Activated B cell treated with CpG ODN at 0.5 μM for 24 hours (primary cell): ENCODE data around the gene RTL5. TPM values are rescaled to one million over a fixed set of nuclear protein-coding genes. Genes with fewer than 3 reads are reported as not detected.
A peak's percentile ranks its signal among the peaks of the same experiment; 100 is the strongest.

Experiments used
- ATAC-seq: fragments of 200-7000 bp; cut with Tn5 transposase; one replicate; pipeline ENCODE4 v1.10.0; 2021; ENCODE audit warnings: low read depth, mild to moderate bottlenecking, moderate library complexity
- CTCF ChIA-PET: fragments of 350-600 bp; sonication (Branson Sonifier 250); formaldehyde crosslinking; loops from one replicate; lab custom pipeline; 2021; ENCODE audit warnings: antibody characterized with exemption; lab: Charles Lee
- POLR2A ChIA-PET: fragments of 350-600 bp; sonication (Branson Sonifier 250); formaldehyde crosslinking; loops from one replicate; lab custom pipeline; 2021; ENCODE audit warnings: antibody characterized with exemption; lab: Charles Lee
- DNase-seq: peaks from one replicate; pipeline ENCODE4 v3.0.0; 2022
- H3K27ac Mint-ChIP-seq: one replicate; pipeline ENCODE4 v1.8.0; 2020; ENCODE audit warnings: mixed read lengths
- H3K27me3 Mint-ChIP-seq: one replicate; pipeline ENCODE4 v1.8.0; 2021; ENCODE audit warnings: mixed read lengths
- H3K36me3 Mint-ChIP-seq: one replicate; pipeline ENCODE4 v1.8.0; 2021; ENCODE audit warnings: low read depth, mixed read lengths
- H3K4me1 Mint-ChIP-seq: one replicate; pipeline ENCODE4 v1.8.0; 2021; ENCODE audit warnings: mixed read lengths
- H3K4me3 Mint-ChIP-seq: one replicate; pipeline ENCODE4 v1.8.0; 2020; ENCODE audit warnings: mild to moderate bottlenecking, mixed read lengths
- H3K9me3 Mint-ChIP-seq: one replicate; pipeline ENCODE4 v1.8.0; 2020; ENCODE audit warnings: mixed read lengths
- CTCF ChIP-seq: fragments of 200-600 bp; IDR thresholded peaks from one replicate; pipeline ENCODE4 v1.8.0; 2022; ENCODE audit warnings: antibody characterized with exemption, mild to moderate bottlenecking
- intact Hi-C: fragments of 100-400 bp; cut with micrococcal nuclease; formaldehyde crosslinking; loops from one replicate; pipeline ENCODE4 v1.15.1; 2024
- total RNA-seq: library from RNA; stranded (reverse); gene quantifications from 2 replicates; pipeline ENCODE4 v1.2.3, GENCODE V29; 2022

The RTL5 gene
- total RNA-seq, 1 donor from 2014 or later, result 2.9 TPM

- POLR2A ChIA-PET, result interaction anchor here (1.2 kb wide), 1 partner anchor 51 kb away, joined by 5 read pairs; the partner anchor contains the start of gene PIN4
- intact Hi-C loops, result loop anchor here (5.0 kb wide), 1 partner anchor 147 kb away; the partner anchor contains the start of gene RPS4X
- peaks cover 15% of the 10 kb centered on the region for H3K4me1 Mint-ChIP-seq
- H3K27me3 Mint-ChIP-seq, result peaks cover 5% of the 10 kb centered on the region
- ATAC-seq (no peak), DNase-seq (no peak)
- no peaks in the 10 kb centered on the region for H3K36me3 Mint-ChIP-seq
- no peak for TF ChIP-seq CTCF
- CTCF ChIA-PET, result interaction anchor here (1.0 to 1.4 kb wide), 2 partner anchors 112 to 130 kb away, joined by 3 to 5 read pairs; no protein-coding TSS in a partner anchor
- H3K27ac Mint-ChIP-seq, result no peak overlapping the region
- no peak overlapping the region for H3K4me3 Mint-ChIP-seq
- no peaks in the 10 kb centered on the region for H3K9me3 Mint-ChIP-seq
Measured at GRCh38 chrX:72130156-72130761, 1.5 kb downstream of the RTL5 start.

DNA sequence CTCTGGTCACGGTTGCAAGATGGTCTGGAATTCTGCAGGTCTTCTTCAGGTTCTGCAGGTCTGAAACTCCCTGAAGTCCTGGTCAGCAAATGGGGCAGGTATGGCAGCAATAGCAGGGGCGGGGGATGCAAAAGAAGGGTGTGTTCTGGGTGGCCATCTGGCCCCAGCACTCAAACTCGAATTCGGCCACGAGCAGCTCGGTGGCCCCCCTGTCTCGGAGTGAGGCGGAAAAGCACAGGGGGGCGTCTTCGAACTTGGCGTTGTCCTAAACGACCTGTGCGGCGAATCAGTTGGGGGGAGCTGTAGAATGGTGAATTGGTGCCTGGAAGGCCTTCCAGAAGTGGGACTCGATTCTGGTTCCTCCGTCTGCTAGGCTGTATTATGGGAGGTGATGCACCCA lies 2.1 kb downstream of the RTL5 start:
- CTCF ChIA-PET, result interaction anchor here (1.0 to 1.4 kb wide), 2 partner anchors 111 to 130 kb away, joined by 3 to 5 read pairs; no protein-coding TSS in a partner anchor
- intact Hi-C loops, result loop anchor here (5.0 kb wide), 3 partner anchors 37 to 148 kb away; partner anchors contain the start of genes ERCC6L and RPS4X
- POLR2A ChIA-PET, result interaction anchor here (1.2 kb wide), 1 partner anchor 52 kb away, joined by 5 read pairs; the partner anchor contains the start of gene PIN4
- H3K9me3 Mint-ChIP-seq, result no peaks in the 10 kb centered on the region
- DNase-seq, result no peak
- peaks cover 2% of the 10 kb centered on the region for H3K27me3 Mint-ChIP-seq
- H3K4me1 Mint-ChIP-seq, result peaks cover 15% of the 10 kb centered on the region
- H3K4me3 Mint-ChIP-seq, result peak overlapping the region; percentile 24
- H3K27ac Mint-ChIP-seq, result no peak overlapping the region
- H3K36me3 Mint-ChIP-seq, result no peaks in the 10 kb centered on the region
- TF ChIP-seq CTCF, result no peak
- no peak for ATAC-seq

DNA sequence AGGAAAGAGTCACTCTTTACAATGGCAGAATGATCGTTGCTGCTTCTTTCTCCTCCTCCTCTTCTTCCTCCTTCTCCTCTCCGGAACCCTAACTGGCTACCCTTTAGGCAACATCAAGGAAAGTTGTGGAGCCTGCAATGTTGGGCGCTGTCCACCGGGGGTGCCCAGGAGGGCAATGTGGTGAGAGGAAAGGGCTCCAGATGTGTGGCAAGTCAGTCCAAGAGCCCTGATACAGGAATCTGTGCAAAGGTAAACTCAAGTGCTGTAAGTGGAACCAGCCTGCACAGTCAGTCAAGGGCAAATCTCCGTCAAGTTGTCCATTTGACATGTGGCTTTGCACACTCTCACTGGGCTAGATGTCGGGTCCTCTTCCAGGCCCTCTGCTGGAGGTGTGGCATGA lies 2.8 kb downstream of the RTL5 start:
- Mint-ChIP-seq H3K9me3 (no peaks in the 10 kb centered on the region), H3K27ac (peak overlapping the region; percentile 25), H3K4me3 (no peak overlapping the region), H3K36me3 (no peaks in the 10 kb centered on the region), H3K4me1 (peaks cover 20% of the 10 kb centered on the region), H3K27me3 (peaks cover 2% of the 10 kb centered on the region)
- ATAC-seq (no peak), DNase-seq (no peak)
- TF ChIP-seq CTCF, result no peak
- CTCF ChIA-PET, result interaction anchor here (4.9 kb wide), 1 partner anchor 111 kb away, joined by 51 read pairs; no protein-coding TSS in a partner anchor
- POLR2A ChIA-PET, result no interaction called here
- intact Hi-C loops, result loop anchor here (5.0 kb wide), 2 partner anchors 37 to 108 kb away; partner anchors contain the start of gene ERCC6L

DNA sequence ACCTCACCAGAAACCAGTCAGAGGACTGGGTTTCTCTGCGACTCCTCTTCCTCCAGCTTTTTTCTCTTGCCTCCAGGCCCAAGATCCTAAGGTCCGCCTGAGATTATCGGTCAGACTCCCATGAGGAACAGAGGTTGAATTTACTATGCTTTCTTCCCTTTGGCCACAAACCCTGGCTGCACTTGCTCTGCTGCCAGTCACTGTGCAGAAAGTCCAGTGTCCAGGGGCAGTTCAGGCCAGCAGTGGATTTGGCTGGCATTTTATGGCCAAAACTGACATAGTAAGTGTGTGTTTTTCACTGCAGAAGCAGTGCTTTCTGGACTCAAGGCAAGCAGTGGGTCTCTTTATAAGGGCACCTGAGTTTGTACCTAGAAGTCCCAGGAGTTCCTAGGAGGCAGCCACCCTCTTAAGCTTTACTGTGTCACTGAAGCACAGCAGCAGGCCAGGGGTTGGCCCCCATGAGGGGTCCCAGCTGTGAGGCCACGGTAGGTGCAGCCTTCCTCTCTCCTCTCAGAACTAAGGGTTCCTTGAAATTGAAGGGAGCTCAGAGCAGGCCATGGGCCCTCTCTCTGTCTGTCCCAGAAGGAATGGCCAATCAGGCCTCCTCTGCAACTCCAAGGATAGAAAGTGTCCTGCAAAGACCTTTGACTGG lies 3.4 kb downstream of the RTL5 start:
- H3K4me3 Mint-ChIP-seq, result no peak overlapping the region
- peaks cover 25% of the 10 kb centered on the region for H3K4me1 Mint-ChIP-seq
- DNase-seq (no peak), ATAC-seq (no peak)
- H3K36me3 Mint-ChIP-seq, result no peaks in the 10 kb centered on the region
- no peak for TF ChIP-seq CTCF
- intact Hi-C loops, result loop anchor here (5.0 kb wide), 2 partner anchors 36 to 109 kb away; partner anchors contain the start of gene ERCC6L
- H3K27me3 Mint-ChIP-seq, result peaks cover under 1% of the 10 kb centered on the region
- no peaks in the 10 kb centered on the region for H3K9me3 Mint-ChIP-seq
- ChIA-PET POLR2A (interaction anchor here (0.8 to 1.7 kb wide), 2 partner anchors 53 to 111 kb away, joined by 3 to 8 read pairs; partner anchors contain the start of gene PIN4), CTCF (interaction anchor here (1.5 to 4.9 kb wide), 3 partner anchors 110 to 131 kb away, joined by 7 to 51 read pairs (median 26); no protein-coding TSS in a partner anchor)
- no peak overlapping the region for H3K27ac Mint-ChIP-seq
